H9 (cell line): ENCODE data around the gene OPTN. TPM values are rescaled to one million over a fixed set of nuclear protein-coding genes. Genes with fewer than 3 reads are reported as not detected.

ENCODE experiments used
- DNase-seq: peaks from one replicate; pipeline ENCODE4 v3.0.0-alpha.2; 2017
- H2AFZ ChIP-seq: one replicate; pipeline ENCODE4 v1.6.1; 2013; ENCODE audit warnings: mild to moderate bottlenecking, low read length, control low read depth, moderate library complexity
- H2AK5ac ChIP-seq: 2 replicates; pipeline ENCODE4 v1.6.1; 2013; ENCODE audit warnings: low read length, control low read depth, mixed read lengths; ENCODE audit not compliant: insufficient read length
- H2BK120ac ChIP-seq: one replicate; pipeline ENCODE4 v1.6.1; 2013; ENCODE audit warnings: low read depth, mild to moderate bottlenecking, low read length, control low read depth, inconsistent platforms; ENCODE audit not compliant: poor library complexity, severe bottlenecking
- H2BK12ac ChIP-seq: 2 replicates; pipeline ENCODE4 v1.6.1; 2013; ENCODE audit warnings: low read length, control low read depth, mixed read lengths, low read depth; ENCODE audit not compliant: insufficient read length
- H2BK15ac ChIP-seq: 2 replicates; pipeline ENCODE4 v1.6.1; 2013; ENCODE audit warnings: low read depth, low read length, control low read depth
- H2BK20ac ChIP-seq: one replicate; pipeline ENCODE4 v1.6.1; 2013; ENCODE audit warnings: low read depth, mild to moderate bottlenecking, low read length, control low read depth, inconsistent platforms; ENCODE audit not compliant: poor library complexity, severe bottlenecking
- H2BK5ac ChIP-seq: 2 replicates; pipeline ENCODE4 v1.6.1; 2013; ENCODE audit warnings: low read length, control low read depth, mixed read lengths; ENCODE audit not compliant: insufficient read length
- H3K14ac ChIP-seq: 2 replicates; pipeline ENCODE4 v1.6.1; 2013; ENCODE audit warnings: low read length, control low read depth; ENCODE audit not compliant: insufficient read depth
- H3K18ac ChIP-seq: 2 replicates; pipeline ENCODE4 v1.6.1; 2013; ENCODE audit warnings: low read depth, mild to moderate bottlenecking, mixed read lengths, low read length, control low read depth; ENCODE audit not compliant: insufficient read length
- H3K23ac ChIP-seq: 2 replicates; pipeline ENCODE4 v1.6.1; 2013; ENCODE audit warnings: low read length, control low read depth, mixed read lengths, low read depth; ENCODE audit not compliant: insufficient read length
- H3K23me2 ChIP-seq: 2 replicates; pipeline ENCODE4 v1.6.1; 2013; ENCODE audit warnings: low read depth, mild to moderate bottlenecking, mixed read lengths, low read length, control low read depth; ENCODE audit not compliant: insufficient read length, poor library complexity, severe bottlenecking
- H3K27ac ChIP-seq: 2 replicates; pipeline ENCODE4 v1.5.1; 2013; ENCODE audit warnings: low read length, control low read depth, mixed read lengths, low read depth; ENCODE audit not compliant: insufficient read length
- H3K27me3 ChIP-seq: 2 replicates; pipeline ENCODE4 v1.6.1; 2013; ENCODE audit warnings: low read length, control low read depth, inconsistent platforms; ENCODE audit not compliant: insufficient read depth
- H3K4ac ChIP-seq: 2 replicates; pipeline ENCODE4 v1.6.1; 2013; ENCODE audit warnings: low read depth, mild to moderate bottlenecking, control low read depth, inconsistent platforms, low read length, moderate library complexity
- H3K4me1 ChIP-seq: 2 replicates; pipeline ENCODE4 v1.6.1; 2013; ENCODE audit warnings: low read length, control low read depth, inconsistent platforms; ENCODE audit not compliant: insufficient read depth
- H3K4me2 ChIP-seq: 2 replicates; pipeline ENCODE4 v1.6.1; 2013; ENCODE audit warnings: low read length, control low read depth, mixed read lengths; ENCODE audit not compliant: insufficient read length, insufficient read depth
- H3K56ac ChIP-seq: 2 replicates; pipeline ENCODE4 v1.6.1; 2013; ENCODE audit warnings: low read depth, mild to moderate bottlenecking, mixed read lengths, low read length, control low read depth; ENCODE audit not compliant: insufficient read length
- H3K79me1 ChIP-seq: 2 replicates; pipeline ENCODE4 v1.6.1; 2013; ENCODE audit warnings: low read depth, mild to moderate bottlenecking, moderate library complexity, low read length, control low read depth, inconsistent platforms; ENCODE audit not compliant: insufficient read depth, poor library complexity, severe bottlenecking
- H3K79me2 ChIP-seq: 2 replicates; pipeline ENCODE4 v1.6.1; 2013; ENCODE audit warnings: low read length, control low read depth, inconsistent platforms; ENCODE audit not compliant: insufficient read depth
- H3K9ac ChIP-seq: 2 replicates; pipeline ENCODE4 v1.6.1; 2013; ENCODE audit warnings: low read length, control low read depth, mixed read lengths; ENCODE audit not compliant: insufficient read length; ENCODE audit errors: extremely low read depth
- H3K9me3 ChIP-seq: one replicate; pipeline ENCODE4 v1.6.1; 2013; ENCODE audit warnings: low read depth, low read length, inconsistent platforms; ENCODE audit not compliant: control insufficient read depth
- H3T11ph ChIP-seq: one replicate; pipeline ENCODE4 v1.6.1; 2013; ENCODE audit warnings: mild to moderate bottlenecking, low read length, control low read depth, inconsistent platforms
- H4K20me1 ChIP-seq: one replicate; pipeline ENCODE4 v1.6.1; 2013; ENCODE audit not compliant: control insufficient read depth, insufficient read length, insufficient read depth
- H4K5ac ChIP-seq: 2 replicates; pipeline ENCODE4 v1.6.1; 2013; ENCODE audit warnings: low read depth, mild to moderate bottlenecking, mixed read lengths, low read length, control low read depth; ENCODE audit not compliant: insufficient read length
- H4K8ac ChIP-seq: replicated peaks from 2 replicates; pipeline ENCODE4 v1.6.1; 2013; ENCODE audit warnings: low read length, control low read depth, mixed read lengths, low read depth; ENCODE audit not compliant: insufficient read length
- H4K91ac ChIP-seq: 2 replicates; pipeline ENCODE4 v1.6.1; 2013; ENCODE audit warnings: low read depth, mild to moderate bottlenecking, moderate library complexity, mixed read lengths, low read length, control low read depth; ENCODE audit not compliant: insufficient read length
- H3K27ac Mint-ChIP-seq, 3 experiments: 2 replicates in 2 of 3; 3 replicates in 1 of 3; pipeline ENCODE4 v1.8.0; 2020 to 2021; ENCODE audit warnings: mixed read lengths in 3 of 3, mild to moderate bottlenecking in 1 of 3, moderate library complexity in 1 of 3
- H3K27me3 Mint-ChIP-seq: 2 replicates; pipeline ENCODE4 v1.8.0; 2021; ENCODE audit warnings: low read depth, mild to moderate bottlenecking, moderate library complexity, mixed read lengths
- H3K36me3 Mint-ChIP-seq, 3 experiments: 2 replicates in 2 of 3; 3 replicates in 1 of 3; pipeline ENCODE4 v1.8.0; 2020 to 2021; ENCODE audit warnings: low read depth in 3 of 3, mixed read lengths in 3 of 3; ENCODE audit not compliant: insufficient read depth in 1 of 3
- H3K4me1 Mint-ChIP-seq, 2 experiments: 2 replicates each; pipeline ENCODE4 v1.8.0; 2020; ENCODE audit warnings: mixed read lengths in 2 of 2
- H3K4me3 Mint-ChIP-seq, 2 experiments: 2 replicates in 1 of 2; 3 replicates in 1 of 2; pipeline ENCODE4 v1.8.0; 2020 to 2021; ENCODE audit warnings: mild to moderate bottlenecking in 2 of 2, mixed read lengths in 2 of 2, moderate library complexity in 1 of 2
- H3K9me3 Mint-ChIP-seq, 2 experiments: 2 replicates in 1 of 2; 3 replicates in 1 of 2; pipeline ENCODE4 v1.8.0; 2020; ENCODE audit warnings: mild to moderate bottlenecking in 2 of 2, mixed read lengths in 2 of 2, moderate library complexity in 1 of 2
- CTCF ChIP-seq: fragments of 200-600 bp; sonication (generic); conservative IDR thresholded peaks from 3 replicates; pipeline ENCODE4 v1.8.0; 2021; ENCODE audit warnings: antibody characterized with exemption, mild to moderate bottlenecking
- WGBS: extraction: QIAGEN DNeasy Blood & Tissue Kit; methylation state at CpG from one replicate; pipeline ENCODE4 v1.1.7; 2013; ENCODE audit warnings: missing lambda C conversion rate, low lambda C conversion rate, mixed read lengths; ENCODE audit not compliant: insufficient read length; ENCODE audit errors: extremely low coverage; 5-methylcytosine and 5-hydroxymethylcytosine counted together
- total RNA-seq: library from RNA; stranded (reverse); gene quantifications from 2 replicates; pipeline ENCODE4 v1.2.1, GENCODE V29; 2021

OPTN gene
- total RNA-seq, 1 experiment from 2014 or later, result 16.1 TPM

- Histone ChIP-seq H2BK12ac (no peak overlapping the region), H2BK15ac (no peak overlapping the region), H3K14ac (no peak overlapping the region), H3T11ph (no peak overlapping the region), H3K56ac (no peak overlapping the region), H3K4me1 (no peaks in the 10 kb centered on the region), H3K23me2 (no peaks in the 10 kb centered on the region), H3K4me2 (no peak overlapping the region), H3K27me3 (no peaks in the 10 kb centered on the region), H4K91ac (no peak overlapping the region), H2BK5ac (no peak overlapping the region), H2BK20ac (no peak overlapping the region), H3K79me2 (no peaks in the 10 kb centered on the region), H3K18ac (no peak overlapping the region), H3K9ac (no peak overlapping the region), H3K79me1 (no peaks in the 10 kb centered on the region), H2AFZ (no peak overlapping the region), H3K27ac (no peak overlapping the region), H3K4ac (no peak overlapping the region), H2AK5ac (no peak overlapping the region), H3K23ac (no peak overlapping the region), H2BK120ac (no peak overlapping the region), H4K8ac (no peak overlapping the region), H4K20me1 (no peaks in the 10 kb centered on the region), H3K9me3 (no peaks in the 10 kb centered on the region), H4K5ac (no peak overlapping the region)
- WGBS, result no CpG with 5 or more reads among the region's 2 CpGs
- H3K4me3 Mint-ChIP-seq, result no peak overlapping the region
- H3K36me3 Mint-ChIP-seq, result peaks cover 77 to 94% (median 92%) of the 10 kb centered on the region in 3 experiments
- no peaks in the 10 kb centered on the region for H3K4me1 Mint-ChIP-seq
- H3K9me3 Mint-ChIP-seq, result peaks cover 2 to 5% of the 10 kb centered on the region in 2 experiments; a peak in 4 of 5 replicates
- TF ChIP-seq CTCF, result no peak
- DNase-seq, result no peak
- H3K27me3 Mint-ChIP-seq, result no peaks in the 10 kb centered on the region
- H3K27ac Mint-ChIP-seq, result no peak overlapping the region
Observed at GRCh38 chr10:13184276-13184675, 84.3 kb downstream of the OPTN start.
